ENCODE data around the gene ARPC5.
"Not testable (repeated sequence)": the region's sequence is repeated elsewhere in the genome, so short reads cannot be mapped to it uniquely, and the experiment has no call there.

The ARPC5 gene

GRCh38 chr1:183628537-183628936, 7.0 kb downstream of the ARPC5 start:
- no peak for TF ChIP-seq CTCF (IDR thresholded peaks at IDR 0.05; ENCODE audit: insufficient read depth, low read depth, low read length, missing control alignments)
- no peak for DNase-seq (ENCODE audit: low read depth)
- H3K4me3 ChIP-seq (ENCODE audit: low read length) = no peak overlapping the region

DNA sequence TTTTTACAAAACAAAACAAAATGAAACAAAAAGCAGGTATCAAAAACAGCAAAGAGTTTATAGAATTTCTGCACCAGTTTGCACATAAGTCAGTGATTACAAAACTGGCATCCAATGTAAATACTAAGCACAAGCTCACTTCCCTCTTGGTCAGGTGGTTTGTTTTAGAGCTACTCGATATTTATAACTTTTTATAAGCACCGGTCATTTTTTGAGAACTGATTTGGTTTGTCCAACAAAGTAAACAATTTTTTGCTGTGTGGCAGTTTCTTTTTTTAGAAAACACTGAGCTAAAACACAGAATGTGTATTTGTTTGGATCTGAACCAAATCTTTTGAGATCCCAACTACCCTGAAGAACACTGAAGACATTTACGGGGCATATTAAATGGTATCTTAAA, 9.3 kb downstream of the ARPC5 start:
- H3K4me3 ChIP-seq (ENCODE audit: low read length) = not testable (repeated sequence)

GRCh38 chr1:183622884-183623785, 12.4 kb downstream of the ARPC5 start:
- no peak overlapping the region for H3K4me3 ChIP-seq (ENCODE audit: low read length)
- TF ChIP-seq CTCF (IDR thresholded peaks at IDR 0.05; ENCODE audit: insufficient read depth, low read depth, low read length, missing control alignments) = peak; percentile 83
- peak; percentile 85 for DNase-seq (ENCODE audit: low read depth)

More for the DNA sequence above, 9.3 kb downstream of the ARPC5 start:
- DNase-seq (ENCODE audit: low read depth) = not testable (repeated sequence)

GRCh38 chr1:183622013-183622412, 13.6 kb downstream of the ARPC5 start:
- no peak for DNase-seq (ENCODE audit: low read depth)
- no peak for TF ChIP-seq CTCF (IDR thresholded peaks at IDR 0.05; ENCODE audit: insufficient read depth, low read depth, low read length, missing control alignments)
- H3K4me3 ChIP-seq (ENCODE audit: low read length) = no peak overlapping the region

DNA sequence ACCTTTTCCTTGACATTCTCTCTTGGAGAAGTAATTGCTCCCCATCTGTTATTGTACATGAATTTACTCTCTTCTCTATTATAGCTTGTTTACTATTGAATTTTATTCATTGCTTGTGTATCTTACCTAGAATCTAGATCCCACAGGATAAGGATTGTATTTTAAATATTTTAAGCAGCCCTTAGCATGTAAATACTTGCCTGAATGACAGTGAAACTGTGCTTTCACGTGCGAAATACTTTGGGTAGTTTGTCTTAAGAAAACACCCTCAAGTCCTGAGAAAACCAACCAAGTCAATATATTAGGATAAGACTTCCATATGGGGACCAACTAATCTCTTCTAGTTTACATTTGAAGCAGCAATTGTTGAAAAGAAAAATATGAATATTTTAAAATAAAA, 15.3 kb downstream of the ARPC5 start:
- TF ChIP-seq CTCF (IDR thresholded peaks at IDR 0.05; ENCODE audit: insufficient read depth, low read depth, low read length, missing control alignments) = no peak
- peak; percentile 63 for DNase-seq (ENCODE audit: low read depth)
- no peak overlapping the region for H3K4me3 ChIP-seq (ENCODE audit: low read length)

DNA sequence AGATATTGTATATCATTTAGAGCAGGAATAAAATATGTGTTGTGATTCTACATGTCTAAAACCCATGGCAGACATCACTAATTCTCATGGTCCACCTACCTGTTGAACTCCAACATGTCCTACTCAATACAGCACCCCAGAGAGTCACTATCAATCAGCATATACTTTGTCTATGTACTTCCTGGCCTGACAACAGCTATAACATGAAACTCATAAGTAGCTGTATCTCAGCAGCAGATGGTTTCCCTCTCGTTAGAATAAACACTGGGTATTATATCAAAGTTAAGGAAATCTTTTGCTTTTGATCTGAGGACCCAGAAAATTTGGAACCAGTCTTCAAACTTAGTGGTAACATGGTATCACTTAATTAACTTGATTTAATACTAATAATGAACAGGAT, 15.8 kb downstream of the ARPC5 start:
- no peak for DNase-seq (ENCODE audit: low read depth)
- no peak overlapping the region for H3K4me3 ChIP-seq (ENCODE audit: low read length)
- no peak for TF ChIP-seq CTCF (IDR thresholded peaks at IDR 0.05; ENCODE audit: insufficient read depth, low read depth, low read length, missing control alignments)

DNA sequence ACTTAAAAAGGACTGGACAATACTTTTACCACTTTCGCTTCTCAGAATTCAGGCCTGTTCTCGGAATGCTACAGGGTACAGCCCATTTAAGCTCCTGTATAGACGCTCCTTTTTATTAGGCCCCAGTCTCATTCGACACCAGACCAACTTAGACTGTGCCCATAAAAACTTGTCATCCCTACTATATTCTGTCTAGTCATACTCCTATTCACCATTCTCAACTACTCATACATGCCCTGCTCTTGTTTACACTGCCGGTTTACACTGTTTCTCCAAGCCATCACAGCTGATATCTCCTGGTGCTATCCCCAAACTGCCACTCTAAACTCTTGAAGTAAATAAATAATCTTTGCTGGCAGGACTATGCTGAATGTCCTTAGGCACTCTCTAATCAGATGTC, 17.4 kb downstream of the ARPC5 start:
- DNase-seq (ENCODE audit: low read depth); H3K4me3 ChIP-seq (ENCODE audit: low read length): not testable (repeated sequence)

- H3K4me3 ChIP-seq (ENCODE audit: low read length); DNase-seq (ENCODE audit: low read depth): not testable (repeated sequence)
Observed at GRCh38 chr1:183612975-183613374, 22.6 kb downstream of the ARPC5 start.

All from epithelial cell of esophagus (primary cell).